Measurements from ENCODE around the gene GBE1.
"Not testable (repeated sequence)": the region's sequence is repeated elsewhere in the genome, so short reads cannot be mapped to it uniquely, and the experiment has no call there.

Gene GBE1

DNA sequence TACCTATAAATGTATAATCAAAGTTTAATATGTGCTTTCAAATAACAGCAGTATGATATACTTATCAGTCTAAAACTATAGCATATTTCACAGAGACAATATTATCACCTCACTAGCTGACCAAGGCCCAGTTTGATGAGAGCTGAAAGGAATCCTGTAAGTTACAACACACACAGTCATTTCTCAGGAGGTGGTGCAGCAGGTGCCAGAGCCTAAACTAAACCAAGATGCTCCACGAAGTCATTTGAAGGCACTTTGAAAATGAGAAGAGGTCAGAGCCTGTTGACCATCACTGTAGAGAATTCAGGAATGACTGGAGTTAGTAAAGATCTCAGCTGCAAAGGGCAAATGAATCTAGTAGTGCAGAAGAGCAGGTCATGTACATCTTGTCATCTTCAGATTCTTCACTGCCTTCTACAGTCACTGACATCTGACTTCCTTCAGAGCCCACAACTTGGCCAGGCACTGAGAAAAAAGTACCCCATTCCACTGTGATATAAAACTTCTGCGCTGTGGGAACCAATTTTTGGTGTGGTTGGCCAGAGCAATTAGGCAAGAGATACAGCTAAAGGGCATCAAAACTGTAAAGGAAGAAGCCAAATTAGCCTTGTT lies 7.9 kb downstream of the GBE1 start:
- no peak for DNase-seq

- DNase-seq: no peak
These were observed 8.8 kb downstream of the GBE1 start for GRCh38 chr3:81752604-81753003.

GRCh38 chr3:81749265-81749664 lies 12.2 kb downstream of the GBE1 start:
- DNase-seq: no peak

GRCh38 chr3:81747280-81747679 lies 14.2 kb downstream of the GBE1 start:
- DNase-seq: not testable (repeated sequence)

GRCh38 chr3:81744366-81744765 lies 17.1 kb downstream of the GBE1 start:
- DNase-seq: no peak

DNA sequence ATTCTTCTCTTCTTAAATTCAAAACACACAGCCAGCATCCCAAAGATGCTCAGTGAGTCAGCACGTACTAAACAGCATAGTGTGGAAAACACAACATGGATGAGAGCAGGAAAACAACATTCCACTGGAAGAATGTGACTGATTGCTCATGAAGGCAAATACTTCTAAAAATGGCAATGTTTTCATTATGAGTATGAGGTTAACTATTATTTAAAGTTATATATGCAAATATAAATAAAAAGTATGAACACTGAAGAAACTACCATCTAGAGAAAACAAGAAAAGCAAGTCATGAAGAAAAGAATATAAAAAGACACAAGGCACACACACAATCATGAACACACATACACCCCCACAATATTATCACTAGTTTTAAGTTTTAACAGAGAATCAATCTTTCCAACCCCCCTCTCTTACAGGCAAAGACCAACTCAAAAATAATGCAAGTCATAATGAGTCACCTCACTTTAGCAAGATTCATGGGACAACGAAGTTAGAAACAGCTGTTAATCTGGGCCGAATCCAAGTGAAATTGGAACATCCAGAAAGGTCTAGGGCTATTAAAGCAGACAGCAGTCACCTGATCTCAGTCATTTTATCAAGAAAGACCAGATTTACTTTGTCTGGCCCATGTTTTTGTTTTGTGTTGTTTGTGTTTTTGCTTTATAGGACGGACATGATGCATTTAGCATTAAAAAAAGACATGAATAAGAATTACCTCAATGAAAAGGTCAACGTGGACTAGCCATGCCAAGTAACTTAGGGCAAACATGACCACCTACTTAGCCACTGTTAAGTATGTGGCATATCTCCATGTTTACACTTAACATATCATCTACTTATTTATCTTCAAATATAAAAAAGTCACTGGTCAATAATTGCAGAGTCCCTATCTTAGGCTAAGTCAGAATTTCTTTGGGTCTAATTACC lies 18.1 kb downstream of the GBE1 start:
- peak in 1 of 56 donors; percentile 32 for DNase-seq

GRCh38 chr3:81742581-81742980 lies 18.9 kb downstream of the GBE1 start:
- no peak for DNase-seq

DNA sequence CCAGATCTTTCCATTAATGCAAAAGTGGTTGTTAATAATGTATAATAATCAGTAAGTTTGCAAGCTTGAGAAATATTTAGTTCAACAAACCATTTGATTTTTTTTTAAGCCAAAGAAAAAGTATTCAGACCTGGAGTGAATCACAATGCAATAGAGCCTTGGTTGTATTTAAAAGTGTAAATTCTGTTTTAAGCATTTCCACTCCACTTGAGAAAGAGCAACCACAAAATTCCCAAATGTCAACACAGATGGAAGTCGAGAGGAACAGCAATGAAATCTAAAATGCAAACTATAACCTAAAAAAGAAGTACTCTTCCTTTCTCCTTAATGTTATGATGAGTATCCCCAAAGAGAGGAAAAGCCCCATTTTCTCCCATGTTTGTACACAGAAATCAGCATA lies 20.2 kb downstream of the GBE1 start:
- no peak for DNase-seq

- DNase-seq: no peak
These were observed 20.7 kb downstream of the GBE1 start for GRCh38 chr3:81740731-81741130.

- no peak for DNase-seq
These were observed 26.1 kb downstream of the GBE1 start for GRCh38 chr3:81735334-81735733.

GRCh38 chr3:81734742-81735141 lies 26.7 kb downstream of the GBE1 start:
- DNase-seq: no peak

DNA sequence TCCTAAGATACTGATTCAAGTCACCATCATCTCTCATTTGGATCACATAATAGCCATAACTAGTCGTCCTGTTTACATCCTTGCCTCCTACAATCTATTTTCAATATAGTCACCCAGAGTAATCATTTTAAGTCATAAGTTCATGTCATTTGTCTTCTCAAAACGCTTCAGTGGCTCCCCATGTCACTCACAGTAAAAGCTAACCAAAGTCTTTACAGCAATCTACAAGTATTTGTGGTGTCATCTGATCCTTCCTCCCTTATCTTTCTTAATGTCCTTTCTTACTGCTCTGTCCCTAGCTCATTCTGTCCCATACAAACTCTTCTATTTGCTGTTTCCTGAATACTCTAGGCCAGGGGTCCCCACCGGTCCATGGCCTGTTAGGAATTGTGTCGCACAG lies 28.8 kb downstream of the GBE1 start:
- DNase-seq: no peak

- DNase-seq: no peak
These were observed 32.5 kb downstream of the GBE1 start for GRCh38 chr3:81728766-81729544.

- no peak for DNase-seq
These were observed 34.7 kb downstream of the GBE1 start for GRCh38 chr3:81726735-81727134.

- no peak for DNase-seq
These were observed 35.3 kb downstream of the GBE1 start for GRCh38 chr3:81726132-81726531.

DNA sequence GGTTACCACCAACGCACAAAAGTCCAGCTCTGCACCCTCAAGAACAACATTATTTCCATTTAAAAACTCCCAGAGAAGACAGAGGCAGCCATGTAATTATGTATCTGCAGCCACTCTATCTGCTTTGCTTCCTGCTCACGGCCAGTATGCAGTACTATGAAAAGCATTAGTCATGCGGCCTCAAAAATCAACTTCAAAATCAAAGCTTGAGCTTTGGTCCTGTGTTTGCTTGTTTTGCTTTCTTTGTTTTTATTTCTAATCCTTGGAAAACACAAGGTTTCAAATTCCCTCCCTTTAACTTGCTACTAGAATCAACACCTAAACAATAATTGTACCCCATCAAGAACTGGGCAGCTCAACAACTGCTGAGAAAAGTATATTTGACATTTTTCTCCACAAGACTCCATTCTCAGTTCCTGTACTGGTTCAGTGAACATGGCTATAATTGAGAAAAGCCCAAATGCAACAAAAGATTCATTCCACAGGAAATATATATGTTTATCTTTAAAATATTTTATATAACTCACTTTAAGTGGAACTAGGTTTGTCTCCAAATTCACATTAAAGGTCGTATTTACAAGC lies 37.6 kb downstream of the GBE1 start:
- no peak for DNase-seq

GRCh38 chr3:81718311-81718710 lies 43.1 kb downstream of the GBE1 start:
- no peak for DNase-seq

DNA sequence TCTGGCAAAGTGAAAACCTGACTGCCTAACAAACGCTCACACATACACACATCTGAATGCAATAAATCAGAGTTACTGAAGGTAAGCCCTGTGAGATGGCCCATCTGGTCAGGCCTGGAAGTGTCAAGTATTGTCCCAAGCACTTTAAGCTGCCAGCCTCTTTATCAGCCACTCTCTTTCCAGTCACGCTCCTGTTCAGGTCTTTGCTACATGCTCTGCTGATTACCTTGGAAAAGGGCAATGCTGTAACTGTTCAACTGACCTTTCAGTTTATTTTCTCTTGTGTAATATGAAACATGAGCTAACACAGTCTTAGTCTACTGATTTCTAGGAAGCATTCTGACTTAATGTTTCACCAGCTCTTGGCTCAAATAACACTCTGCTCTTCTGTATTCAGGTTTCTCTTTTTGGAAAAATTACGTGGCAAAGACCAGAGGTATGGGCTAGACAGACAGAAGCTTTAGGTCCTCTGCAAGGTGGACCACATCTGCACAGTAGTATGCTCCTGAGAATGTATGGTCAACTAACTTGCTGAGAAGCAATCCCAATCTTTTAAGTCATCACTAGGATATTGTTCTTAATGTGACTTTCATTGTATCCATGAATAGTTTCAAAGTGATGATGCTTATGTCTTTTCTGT lies 44.5 kb downstream of the GBE1 start:
- no peak for DNase-seq

GRCh38 chr3:81713031-81713430 lies 48.4 kb downstream of the GBE1 start:
- DNase-seq: no peak

DNA sequence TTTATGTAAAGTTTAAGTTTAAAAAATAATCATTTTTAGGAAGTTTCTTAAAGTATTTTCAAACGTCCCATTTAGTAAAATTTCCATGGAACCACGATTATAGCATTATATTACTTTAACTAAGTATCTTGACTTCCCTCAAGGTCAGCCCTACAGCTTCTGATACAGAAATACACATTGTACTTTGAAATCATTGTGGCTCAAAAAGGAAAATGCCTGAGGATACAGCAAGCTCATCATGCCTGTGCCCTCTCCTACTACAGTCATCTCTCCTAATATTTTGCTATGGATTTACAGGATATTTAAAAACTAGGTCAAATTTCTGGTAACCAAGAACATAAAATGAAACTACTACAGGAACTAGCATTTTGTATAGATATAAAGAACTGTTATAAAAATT lies 51.8 kb downstream of the GBE1 start:
- no peak for DNase-seq

DNA sequence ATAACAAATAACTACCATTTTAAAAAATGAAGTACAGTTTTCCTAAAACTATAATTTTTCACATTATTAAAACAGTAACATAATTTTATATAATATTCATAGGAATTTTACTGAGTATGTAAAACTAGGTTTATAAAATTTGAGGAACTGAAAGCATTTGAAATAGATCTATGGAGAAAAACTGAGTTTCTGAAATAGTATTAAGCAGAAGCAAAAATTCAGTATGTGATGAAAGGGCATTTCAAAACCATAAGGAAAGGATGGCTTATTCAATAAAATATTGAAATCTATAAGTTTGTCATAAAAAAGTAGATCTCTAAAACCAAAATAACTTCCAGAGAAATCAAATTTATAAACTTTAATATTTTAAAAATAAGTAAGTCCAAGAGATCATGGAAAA lies 53.4 kb downstream of the GBE1 start:
- DNase-seq: no peak
